ENCODE results near the gene GET3.

DNA sequence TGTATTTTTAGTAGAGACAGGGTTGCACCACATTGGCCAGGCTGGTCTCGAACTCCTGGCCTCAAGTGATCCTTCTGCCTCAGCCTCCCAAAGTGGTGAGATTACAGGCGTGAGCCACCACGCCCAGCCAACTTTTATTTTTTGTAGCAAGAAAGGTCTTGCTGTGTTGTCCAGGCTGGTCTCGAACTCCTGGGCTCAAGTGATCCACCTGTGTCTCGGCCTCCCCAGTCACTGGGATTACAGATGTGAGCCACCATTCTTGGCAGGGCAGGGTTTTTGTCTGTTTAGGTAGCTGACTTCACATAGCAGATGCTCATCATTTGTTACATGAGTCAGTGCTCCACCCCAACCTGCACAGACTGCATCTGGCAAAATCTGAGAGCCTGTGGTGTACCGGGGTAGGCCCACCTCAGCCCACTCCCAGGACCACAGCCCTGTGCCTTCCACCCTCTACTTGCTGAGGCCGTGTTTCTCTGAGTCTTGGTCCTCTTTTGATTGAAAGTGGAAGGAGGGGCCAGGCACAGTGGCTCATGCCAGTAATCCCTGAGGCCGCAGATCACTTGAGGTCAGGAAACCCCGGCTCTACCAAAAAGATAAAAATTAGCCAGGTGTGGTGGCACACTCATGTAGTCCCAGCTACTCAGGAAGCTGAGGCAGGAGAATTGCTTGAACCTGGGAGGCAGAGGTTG lies 9.4 kb upstream of the GET3 start:
- no peak for TF ChIP-seq ZNF274 (IDR thresholded peaks at IDR 0.05; ENCODE audit: low read depth, low read length)
- no peak for TF ChIP-seq YY1 (IDR thresholded peaks at IDR 0.05; ENCODE audit: insufficient read depth, insufficient read length)
